HepG2 (cell line): Measurements from ENCODE around the gene QPCT. TPM values are rescaled to one million over a fixed set of nuclear protein-coding genes. Genes with fewer than 3 reads are reported as not detected.
A peak's percentile ranks its signal among the peaks of the same experiment; 100 is the strongest.

Source experiments
- AGO2 ChIP-seq: fragments of 200-400 bp; formaldehyde crosslinking; optimal IDR thresholded peaks from 2 replicates; pipeline ENCODE3; 2017; ENCODE audit warnings: mild to moderate bottlenecking, low read depth, low read length, moderate library complexity
- ASH2L ChIP-seq: fragments of 300-600, 200-600 bp; sonication (generic); IDR thresholded peaks from 2 replicates; pipeline ENCODE4 v1.7.0; 2017; ENCODE audit warnings: low read depth, mild to moderate bottlenecking, moderate library complexity, mixed read lengths, low read length; ENCODE audit not compliant: insufficient read length
- KLF12 ChIP-seq: sonication (generic); formaldehyde crosslinking; IDR thresholded peaks from 2 replicates; pipeline ENCODE4 v1.4.0; 2020; ENCODE audit warnings: missing genetic modification reagents, borderline replicate concordance
- MEF2D ChIP-seq: sonication (generic); formaldehyde crosslinking; IDR thresholded peaks from 2 replicates; pipeline ENCODE4 v1.5.1; 2020; ENCODE audit warnings: mild to moderate bottlenecking, missing genetic modification reagents
- NFRKB ChIP-seq: fragments of 450-650 bp; IDR thresholded peaks from 2 replicates; pipeline ENCODE4 v1.6.1; 2017
- PHF20 ChIP-seq: sonication (generic); formaldehyde crosslinking; IDR thresholded peaks from 2 replicates; pipeline ENCODE4 v1.5.0; 2020; ENCODE audit warnings: mild to moderate bottlenecking, missing genetic modification reagents
- PHF5A ChIP-seq: IDR thresholded peaks from one replicate; pipeline ENCODE4 v1.6.1; 2018; ENCODE audit warnings: low read depth, missing genetic modification reagents; ENCODE audit not compliant: unreplicated experiment
- TSC22D2 ChIP-seq: sonication (generic); formaldehyde crosslinking; IDR thresholded peaks from 2 replicates; pipeline ENCODE4 v1.5.1; 2020; ENCODE audit warnings: missing genetic modification reagents, mild to moderate bottlenecking, borderline replicate concordance
- YEATS4 ChIP-seq: sonication (generic); formaldehyde crosslinking; IDR thresholded peaks from 2 replicates; pipeline ENCODE4 v1.4.0; 2020; ENCODE audit warnings: missing genetic modification reagents, borderline replicate concordance
- ZNF256 ChIP-seq: sonication (generic); formaldehyde crosslinking; conservative IDR thresholded peaks from 2 replicates; pipeline ENCODE4 v1.4.0; 2020; ENCODE audit warnings: missing genetic modification reagents
- ZNF839 ChIP-seq: sonication (generic); formaldehyde crosslinking; IDR thresholded peaks from 2 replicates; pipeline ENCODE4 v1.4.0; 2020; ENCODE audit warnings: missing genetic modification reagents, mild to moderate bottlenecking, borderline replicate concordance
- polyA plus RNA-seq, 8 experiments: library from polyadenylated mRNA; depleted of rRNA in 3 of 8; stranded (reverse) in 7 of 8; unstranded in 1 of 8; fragments of >200 nt; fragmentation: Illumina TruSeq in 4 of 8; extraction: Trizol in 4 of 8; gene quantifications; 2 replicates each; pipeline versions ENCODE4 v1.2.1 to v1.2.3, GENCODE V29; 2011 to 2016; ENCODE audit warnings: low read depth in 4 of 8, missing spikeins in 1 of 8, mixed read lengths in 1 of 8; ENCODE audit not compliant: insufficient read depth in 1 of 8
- total RNA-seq, 5 experiments: library from RNA; depleted of rRNA; stranded (reverse); fragments of >200 nt; fragmentation: Illumina TruSeq; extraction: Trizol; gene quantifications; 2 replicates each; pipeline ENCODE4 v1.2.3, GENCODE V29; 2016; ENCODE audit warnings: low read depth in 1 of 5
- TF ChIP-seq, protein P1 (sequence below), 2 experiments: sonication (generic) in 1 of 2; formaldehyde crosslinking in 1 of 2; IDR thresholded peaks; 2 replicates each; pipeline versions ENCODE4 v1.6.1 to v1.9.0; 2014 to 2022; ENCODE audit warnings: antibody characterized with exemption in 1 of 2, borderline replicate concordance in 1 of 2, inconsistent platforms in 1 of 2, low read depth in 1 of 2, missing genetic modification reagents in 1 of 2
- TF ChIP-seq, protein P2 (sequence below): IDR thresholded peaks from 2 replicates; pipeline ENCODE4 v1.6.1; 2016; ENCODE audit warnings: low read depth, control low read depth
- TF ChIP-seq, protein P3 (sequence below): sonication (generic); formaldehyde crosslinking; IDR thresholded peaks from 2 replicates; pipeline ENCODE4 v1.4.0; 2020; ENCODE audit warnings: missing genetic modification reagents, mild to moderate bottlenecking, borderline replicate concordance
- TF ChIP-seq, protein P4 (sequence below): sonication (generic); formaldehyde crosslinking; IDR thresholded peaks from 2 replicates; pipeline ENCODE4 v1.9.0; 2021; ENCODE audit warnings: missing genetic modification reagents, mild to moderate bottlenecking, borderline replicate concordance
- TF ChIP-seq, protein P5 (sequence below): IDR thresholded peaks from 2 replicates; pipeline ENCODE4 v1.6.1; 2016; ENCODE audit warnings: missing compliant biosample characterization, missing genetic modification reagents, borderline replicate concordance

The QPCT gene
- total and polyA plus RNA-seq, 2 of the 13 experiments (the other 11 are each of a cell fraction or from before 2014, with no cell fraction given), result 0.77 to 1.2 TPM

DNA sequence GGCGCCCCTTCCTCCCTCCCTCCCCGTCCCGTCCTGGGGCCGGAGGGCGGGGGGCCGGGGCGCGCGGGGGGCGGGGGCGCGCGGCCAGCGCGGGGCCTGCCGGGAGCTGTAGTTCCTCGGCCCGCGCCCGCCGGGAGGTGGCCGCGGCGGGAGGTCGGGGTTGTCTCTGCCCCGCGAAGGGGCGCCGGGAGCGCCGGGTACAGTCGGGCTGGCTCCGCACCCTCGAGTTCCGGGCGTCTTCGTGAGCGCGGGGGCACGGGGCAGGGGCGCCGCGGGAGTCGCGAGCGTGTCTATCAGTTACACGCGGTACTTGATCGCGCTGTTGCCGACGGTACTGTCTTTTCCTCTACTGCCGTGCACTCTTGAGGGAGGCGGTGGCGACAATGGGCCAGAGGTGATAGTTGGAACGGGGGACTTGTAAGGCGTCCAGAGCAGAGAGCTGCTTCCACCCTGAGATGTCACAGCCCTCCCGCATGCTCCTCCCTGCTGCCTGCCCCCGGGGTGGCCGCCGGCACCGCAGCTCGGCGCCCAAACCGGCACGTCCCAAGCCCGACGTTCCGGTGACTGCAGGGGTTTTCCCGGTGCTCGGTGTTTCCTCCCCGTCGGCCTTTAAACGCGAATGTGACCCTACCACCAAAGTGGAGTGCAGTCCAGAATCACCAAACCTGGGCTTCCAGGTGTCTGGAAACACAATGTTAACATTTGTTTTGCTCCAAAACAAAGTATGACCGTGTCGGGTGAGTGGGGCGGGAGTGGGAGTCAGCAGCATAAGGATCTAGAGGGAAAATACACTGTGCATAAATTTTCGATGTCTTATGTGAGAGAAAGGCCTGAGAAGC lies 19.4 kb upstream of the QPCT start, which contains the start of gene PRKD3 (continued):
- TF ChIP-seq, protein P1, sequence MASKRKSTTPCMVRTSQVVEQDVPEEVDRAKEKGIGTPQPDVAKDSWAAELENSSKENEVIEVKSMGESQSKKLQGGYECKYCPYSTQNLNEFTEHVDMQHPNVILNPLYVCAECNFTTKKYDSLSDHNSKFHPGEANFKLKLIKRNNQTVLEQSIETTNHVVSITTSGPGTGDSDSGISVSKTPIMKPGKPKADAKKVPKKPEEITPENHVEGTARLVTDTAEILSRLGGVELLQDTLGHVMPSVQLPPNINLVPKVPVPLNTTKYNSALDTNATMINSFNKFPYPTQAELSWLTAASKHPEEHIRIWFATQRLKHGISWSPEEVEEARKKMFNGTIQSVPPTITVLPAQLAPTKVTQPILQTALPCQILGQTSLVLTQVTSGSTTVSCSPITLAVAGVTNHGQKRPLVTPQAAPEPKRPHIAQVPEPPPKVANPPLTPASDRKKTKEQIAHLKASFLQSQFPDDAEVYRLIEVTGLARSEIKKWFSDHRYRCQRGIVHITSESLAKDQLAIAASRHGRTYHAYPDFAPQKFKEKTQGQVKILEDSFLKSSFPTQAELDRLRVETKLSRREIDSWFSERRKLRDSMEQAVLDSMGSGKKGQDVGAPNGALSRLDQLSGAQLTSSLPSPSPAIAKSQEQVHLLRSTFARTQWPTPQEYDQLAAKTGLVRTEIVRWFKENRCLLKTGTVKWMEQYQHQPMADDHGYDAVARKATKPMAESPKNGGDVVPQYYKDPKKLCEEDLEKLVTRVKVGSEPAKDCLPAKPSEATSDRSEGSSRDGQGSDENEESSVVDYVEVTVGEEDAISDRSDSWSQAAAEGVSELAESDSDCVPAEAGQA (IDR thresholded peaks at IDR 0.05; ENCODE audit: low read depth), result no peak
- TF ChIP-seq, protein P1 (CRISPR knock-in tag; IDR thresholded peaks at IDR 0.05; ENCODE audit: borderline replicate concordance), result no peak; the same call in 1 of the 2 replicates
- TF ChIP-seq NFRKB (no peak), PHF5A (CRISPR knock-in tag) (no peak), ASH2L (no peak), KLF12 (CRISPR knock-in tag) (0 out of 2 replicates have a peak, but pooled peaks have one; percentile 17), YEATS4 (CRISPR knock-in tag) (no peak; the same call in 1 of the 2 replicates), MEF2D (CRISPR knock-in tag) (no peak), AGO2 (no peak), ZNF256 (CRISPR knock-in tag) (no peak), ZNF839 (CRISPR knock-in tag) (peak; percentile 81; the same call in 1 of the 2 replicates), TSC22D2 (CRISPR knock-in tag) (no peak), PHF20 (CRISPR knock-in tag) (no peak)
- TF ChIP-seq, protein P2, sequence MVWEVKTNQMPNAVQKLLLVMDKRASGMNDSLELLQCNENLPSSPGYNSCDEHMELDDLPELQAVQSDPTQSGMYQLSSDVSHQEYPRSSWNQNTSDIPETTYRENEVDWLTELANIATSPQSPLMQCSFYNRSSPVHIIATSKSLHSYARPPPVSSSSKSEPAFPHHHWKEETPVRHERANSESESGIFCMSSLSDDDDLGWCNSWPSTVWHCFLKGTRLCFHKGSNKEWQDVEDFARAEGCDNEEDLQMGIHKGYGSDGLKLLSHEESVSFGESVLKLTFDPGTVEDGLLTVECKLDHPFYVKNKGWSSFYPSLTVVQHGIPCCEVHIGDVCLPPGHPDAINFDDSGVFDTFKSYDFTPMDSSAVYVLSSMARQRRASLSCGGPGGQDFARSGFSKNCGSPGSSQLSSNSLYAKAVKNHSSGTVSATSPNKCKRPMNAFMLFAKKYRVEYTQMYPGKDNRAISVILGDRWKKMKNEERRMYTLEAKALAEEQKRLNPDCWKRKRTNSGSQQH, result no peak
- TF ChIP-seq, protein P3, sequence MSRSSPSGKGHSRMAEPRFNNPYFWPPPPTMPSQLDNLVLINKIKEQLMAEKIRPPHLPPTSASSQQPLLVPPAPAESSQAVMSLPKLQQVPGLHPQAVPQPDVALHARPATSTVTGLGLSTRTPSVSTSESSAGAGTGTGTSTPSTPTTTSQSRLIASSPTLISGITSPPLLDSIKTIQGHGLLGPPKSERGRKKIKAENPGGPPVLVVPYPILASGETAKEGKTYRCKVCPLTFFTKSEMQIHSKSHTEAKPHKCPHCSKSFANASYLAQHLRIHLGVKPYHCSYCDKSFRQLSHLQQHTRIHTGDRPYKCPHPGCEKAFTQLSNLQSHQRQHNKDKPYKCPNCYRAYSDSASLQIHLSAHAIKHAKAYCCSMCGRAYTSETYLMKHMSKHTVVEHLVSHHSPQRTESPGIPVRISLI, result 0 out of 2 replicates have a peak, but pooled peaks have one; percentile 24
- TF ChIP-seq, protein P4, sequence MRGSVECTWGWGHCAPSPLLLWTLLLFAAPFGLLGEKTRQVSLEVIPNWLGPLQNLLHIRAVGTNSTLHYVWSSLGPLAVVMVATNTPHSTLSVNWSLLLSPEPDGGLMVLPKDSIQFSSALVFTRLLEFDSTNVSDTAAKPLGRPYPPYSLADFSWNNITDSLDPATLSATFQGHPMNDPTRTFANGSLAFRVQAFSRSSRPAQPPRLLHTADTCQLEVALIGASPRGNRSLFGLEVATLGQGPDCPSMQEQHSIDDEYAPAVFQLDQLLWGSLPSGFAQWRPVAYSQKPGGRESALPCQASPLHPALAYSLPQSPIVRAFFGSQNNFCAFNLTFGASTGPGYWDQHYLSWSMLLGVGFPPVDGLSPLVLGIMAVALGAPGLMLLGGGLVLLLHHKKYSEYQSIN (CRISPR knock-in tag), result peak; percentile 2; the same call in 1 of the 2 replicates
- TF ChIP-seq, protein P5, sequence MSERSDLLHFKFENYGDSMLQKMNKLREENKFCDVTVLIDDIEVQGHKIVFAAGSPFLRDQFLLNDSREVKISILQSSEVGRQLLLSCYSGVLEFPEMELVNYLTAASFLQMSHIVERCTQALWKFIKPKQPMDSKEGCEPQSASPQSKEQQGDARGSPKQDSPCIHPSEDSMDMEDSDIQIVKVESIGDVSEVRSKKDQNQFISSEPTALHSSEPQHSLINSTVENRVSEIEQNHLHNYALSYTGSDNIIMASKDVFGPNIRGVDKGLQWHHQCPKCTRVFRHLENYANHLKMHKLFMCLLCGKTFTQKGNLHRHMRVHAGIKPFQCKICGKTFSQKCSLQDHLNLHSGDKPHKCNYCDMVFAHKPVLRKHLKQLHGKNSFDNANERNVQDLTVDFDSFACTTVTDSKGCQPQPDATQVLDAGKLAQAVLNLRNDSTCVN (CRISPR knock-in tag), result no peak
